Head of caudate nucleus (tissue), 42 donors: Measurements from ENCODE around the gene AGBL5.

Source experiments
- DNase-seq, 42 donors: peaks; one replicate each; pipeline versions ENCODE4 v3.0.0 to v3.0.0-alpha.2; 2020 to 2021; ENCODE audit warnings: mixed read lengths in 7 of 42
- intact Hi-C: fragments of 100-400 bp; cut with DNase I; formaldehyde crosslinking; loops from one replicate; pipeline ENCODE4 v1.15.0; 2022

Gene AGBL5

DNA sequence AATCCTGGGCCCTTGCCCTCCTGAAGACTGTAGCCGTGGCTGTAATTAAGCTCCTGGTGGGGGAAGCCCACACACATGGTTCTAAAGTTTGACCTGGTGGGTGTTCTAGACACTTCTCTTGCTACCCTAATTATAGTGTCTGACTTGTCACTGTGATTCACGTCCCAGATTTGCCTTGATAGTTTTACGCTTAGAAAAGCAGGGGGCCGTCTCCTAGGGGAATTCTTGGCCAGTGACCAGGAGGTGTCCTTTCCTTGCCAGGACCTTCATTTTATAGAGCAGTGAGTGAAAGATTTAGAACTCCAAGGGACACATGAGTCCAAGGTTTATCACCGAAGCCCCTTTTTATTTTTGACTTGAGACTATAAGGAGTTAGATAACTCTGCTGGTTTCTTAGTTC, 9.7 kb upstream of the AGBL5 start:
- peak in 8 of 42 donors; percentile 11 to 52 (median 32) for DNase-seq

DNA sequence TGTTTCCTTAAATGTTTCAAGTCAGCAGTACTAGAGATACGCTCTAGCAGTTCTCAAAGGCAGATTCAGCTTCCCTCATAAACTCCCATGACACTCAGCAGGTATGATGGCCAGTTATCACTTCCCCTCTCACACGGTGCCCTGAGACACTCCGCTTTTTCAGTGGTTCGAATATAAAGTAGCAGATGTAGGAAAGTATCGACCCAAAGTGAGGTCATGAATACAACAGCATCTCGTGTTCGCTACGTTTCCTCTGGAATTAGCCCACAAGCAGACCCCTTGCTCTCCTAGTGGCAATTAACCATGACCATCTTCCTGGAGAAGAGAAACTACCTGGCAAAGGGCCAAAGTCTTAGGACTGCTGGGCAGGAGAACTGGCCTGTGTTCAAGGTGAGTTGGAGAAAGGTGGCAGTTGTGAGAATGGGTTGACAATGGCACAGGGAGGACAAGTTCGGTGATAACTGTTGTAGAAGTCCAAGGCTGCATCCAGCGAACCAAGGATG, 9.3 kb upstream of the AGBL5 start:
- DNase-seq, result no peak
- intact Hi-C loops, result no loop called here

More for the DNA sequence above, 9.7 kb upstream of the AGBL5 start:
- intact Hi-C loops, result no loop called here

DNA sequence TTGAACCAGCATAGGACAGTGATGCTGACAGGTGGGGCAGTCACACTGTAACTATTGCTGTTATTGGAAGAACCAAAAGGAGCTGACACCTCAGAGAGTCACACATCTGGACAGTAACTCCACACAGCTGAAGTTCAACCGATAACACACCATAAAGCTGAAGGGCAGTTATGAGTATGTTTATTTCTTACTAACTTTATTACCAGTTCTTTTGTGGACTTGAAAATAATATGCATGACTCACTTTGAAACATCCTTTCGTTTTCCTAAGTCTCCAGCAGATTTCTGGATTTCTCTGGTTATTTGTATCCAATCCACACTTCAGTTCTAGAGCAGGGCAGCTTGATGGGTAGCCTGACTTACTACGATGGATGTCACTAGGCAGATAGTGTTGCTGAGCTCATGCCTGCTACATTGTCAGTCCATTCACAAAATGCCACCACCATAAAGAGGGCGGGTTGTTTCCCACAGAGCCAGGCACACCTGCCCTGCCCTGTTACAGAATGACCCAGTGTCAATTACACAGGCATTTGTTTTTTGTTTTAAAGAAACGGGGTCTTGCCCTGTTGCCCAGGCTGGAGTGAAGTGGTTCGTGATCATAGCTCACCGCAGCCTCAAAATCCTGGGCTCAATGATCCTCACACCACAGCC, 8.4 kb upstream of the AGBL5 start:
- no peak for DNase-seq
- intact Hi-C loops, result no loop called here

DNA sequence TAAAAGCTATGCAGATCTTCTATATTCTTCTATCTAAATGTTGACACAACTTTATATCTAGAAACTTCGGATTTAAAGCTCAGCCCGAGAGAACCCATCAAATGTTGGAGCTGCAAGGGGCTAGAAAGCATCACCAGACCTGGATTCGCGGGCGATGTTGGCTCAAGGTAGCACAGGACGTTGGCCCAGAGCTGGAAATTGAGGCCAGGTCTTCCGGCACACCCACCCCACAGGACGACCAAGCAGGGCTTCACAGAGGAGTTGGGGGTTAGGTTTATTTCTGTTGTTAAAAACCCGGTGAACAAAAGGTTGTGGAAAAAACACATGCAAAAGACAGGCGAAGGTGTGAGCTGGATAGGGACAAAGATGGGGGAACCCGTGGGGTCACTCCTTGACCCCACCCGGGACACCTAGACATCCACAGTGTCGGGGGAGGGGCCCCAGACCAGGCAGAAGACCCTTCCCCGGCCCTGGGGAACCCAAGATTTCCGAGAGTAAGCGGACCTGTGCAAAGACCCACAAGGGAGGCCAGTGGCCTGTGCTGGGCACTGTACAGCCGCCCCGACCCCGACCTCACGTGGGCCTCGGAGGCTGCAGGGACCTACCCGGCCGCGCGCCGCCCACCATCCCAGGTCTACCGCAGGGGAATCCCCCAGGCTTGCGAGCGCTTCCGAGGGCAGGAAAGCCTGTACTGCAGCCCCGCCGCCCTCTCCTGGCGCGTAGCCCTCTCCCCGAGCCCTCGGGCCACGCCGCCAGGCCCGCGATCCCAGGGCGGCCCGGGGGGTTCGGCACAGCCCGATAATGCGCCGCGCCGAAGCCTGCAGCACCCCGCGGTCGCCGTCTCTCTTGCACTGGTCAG, 1.8 kb upstream of the AGBL5 start:
- intact Hi-C loops, result loop anchor here (5.0 kb wide), 1 partner anchor 38 kb away; the partner anchor contains the start of gene KHK
- peak in 21 of 42 donors; percentile 11 to 60 (median 30) for DNase-seq

DNA sequence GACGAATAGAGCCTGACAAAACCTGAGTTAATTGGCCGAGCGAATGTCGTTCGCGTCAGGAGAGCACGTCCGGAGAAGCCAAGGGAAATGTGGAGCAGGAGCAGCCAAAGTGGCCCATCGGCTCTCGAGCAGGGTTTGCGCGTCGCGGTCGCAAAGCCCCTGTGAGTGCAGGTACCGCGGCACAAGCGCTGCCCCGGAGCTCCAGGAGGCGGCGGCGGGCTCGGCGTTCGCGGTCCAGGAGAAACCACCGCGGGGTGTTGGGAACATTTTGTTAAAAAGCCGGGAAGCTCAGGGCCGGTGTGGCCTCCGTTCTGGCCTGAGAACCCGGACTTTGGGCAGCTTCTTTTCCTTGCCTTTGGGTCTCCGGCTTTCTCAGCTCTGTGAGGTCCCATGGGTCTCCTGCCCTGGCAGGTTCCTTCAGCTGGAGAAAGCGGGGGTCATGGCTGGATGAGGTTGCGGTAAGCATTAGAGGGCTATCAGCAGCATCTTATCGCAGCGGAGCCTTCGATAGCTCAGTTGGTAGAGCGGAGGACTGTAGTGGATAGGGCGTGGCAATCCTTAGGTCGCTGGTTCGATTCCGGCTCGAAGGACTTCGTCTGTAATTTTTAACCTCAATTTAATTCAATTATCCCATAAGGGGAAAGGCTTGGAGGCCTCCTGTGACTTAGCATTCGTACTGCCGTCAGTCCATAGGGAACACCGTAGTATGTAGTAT, 1.0 kb upstream of the AGBL5 start:
- intact Hi-C loops, result loop anchor here (5.0 kb wide), 1 partner anchor 37 kb away; the partner anchor contains the start of gene KHK
- peak; percentile 82 to 99 (median 95) for DNase-seq

DNA sequence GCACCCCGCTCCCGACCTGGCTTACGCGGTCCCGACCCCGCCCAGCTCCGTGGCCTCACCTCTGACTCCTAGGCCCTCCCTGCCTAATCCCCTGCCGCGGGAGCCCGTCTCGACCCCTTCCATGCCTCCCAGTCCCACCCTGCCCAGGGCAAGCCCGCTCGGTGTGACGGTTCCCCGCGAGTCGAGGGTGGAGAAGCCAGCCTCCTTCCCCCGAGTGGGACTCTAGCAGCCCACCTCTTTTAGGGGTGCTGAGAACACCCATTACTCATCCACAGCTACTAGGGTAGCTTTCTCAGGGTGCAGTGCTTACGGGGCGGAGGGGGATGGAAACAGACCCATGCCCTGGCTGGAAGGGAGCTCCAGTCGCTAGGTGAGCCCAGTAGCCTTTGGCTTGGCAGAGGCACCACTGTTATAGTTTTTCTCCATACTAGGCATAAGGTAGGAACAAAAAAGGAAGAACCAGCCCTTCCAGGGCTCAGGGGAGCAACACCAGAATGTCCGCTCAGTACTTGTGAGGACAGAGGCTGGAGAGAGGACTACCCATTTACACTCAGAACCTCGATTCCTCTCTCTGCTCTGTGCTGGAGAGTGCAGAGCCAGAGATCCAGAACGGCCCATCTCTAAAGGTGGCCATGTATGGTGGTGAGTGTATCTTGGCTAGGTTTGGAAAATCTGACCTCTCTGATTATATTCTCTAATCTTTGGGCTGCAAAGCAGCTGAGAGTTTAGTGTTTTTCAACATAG, 606 bp downstream of the AGBL5 start:
- peak in 24 of 42 donors; percentile 20 to 58 (median 36) for DNase-seq
- intact Hi-C loops, result loop anchor here (5.0 kb wide), 1 partner anchor 35 kb away; the partner anchor contains the start of gene KHK

DNA sequence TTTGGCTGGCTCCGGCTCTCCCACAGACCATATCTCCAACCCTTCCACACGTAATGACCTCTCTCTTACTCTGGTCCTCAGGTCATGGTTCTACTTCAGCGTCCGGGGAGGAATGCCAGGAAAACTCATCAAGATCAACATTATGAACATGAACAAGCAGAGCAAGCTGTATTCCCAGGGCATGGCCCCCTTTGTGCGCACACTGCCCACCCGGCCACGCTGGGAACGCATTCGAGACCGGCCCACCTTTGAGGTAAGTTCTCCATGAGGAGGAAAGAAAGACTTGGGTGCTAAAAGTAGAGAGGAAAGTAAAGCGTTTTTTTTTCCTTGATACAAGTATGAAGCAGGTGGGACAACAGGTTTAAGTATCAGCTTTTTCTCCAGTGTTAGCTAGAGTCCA, 1.9 kb downstream of the AGBL5 start:
- DNase-seq, result no peak
- intact Hi-C loops, result loop anchor here (5.0 kb wide), 1 partner anchor 34 kb away; the partner anchor contains the start of gene KHK

DNA sequence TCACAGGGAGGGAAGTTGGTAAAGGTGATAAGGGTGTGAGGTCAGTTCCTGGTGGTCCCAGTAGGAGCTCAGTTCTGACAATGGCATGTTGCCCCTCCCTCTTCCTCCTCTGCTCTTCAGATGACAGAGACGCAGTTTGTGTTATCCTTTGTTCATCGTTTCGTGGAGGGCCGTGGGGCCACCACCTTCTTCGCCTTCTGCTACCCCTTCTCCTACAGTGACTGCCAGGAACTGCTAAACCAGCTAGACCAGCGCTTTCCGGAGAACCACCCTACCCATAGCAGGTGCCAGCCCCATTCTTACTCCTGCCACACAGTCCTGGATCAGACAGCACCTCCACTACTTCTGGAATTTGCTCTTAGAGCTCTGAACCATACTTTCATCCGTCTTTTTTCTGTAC, 2.3 kb downstream of the AGBL5 start:
- intact Hi-C loops, result loop anchor here (5.0 kb wide), 1 partner anchor 34 kb away; the partner anchor contains the start of gene KHK
- DNase-seq, result no peak

DNA sequence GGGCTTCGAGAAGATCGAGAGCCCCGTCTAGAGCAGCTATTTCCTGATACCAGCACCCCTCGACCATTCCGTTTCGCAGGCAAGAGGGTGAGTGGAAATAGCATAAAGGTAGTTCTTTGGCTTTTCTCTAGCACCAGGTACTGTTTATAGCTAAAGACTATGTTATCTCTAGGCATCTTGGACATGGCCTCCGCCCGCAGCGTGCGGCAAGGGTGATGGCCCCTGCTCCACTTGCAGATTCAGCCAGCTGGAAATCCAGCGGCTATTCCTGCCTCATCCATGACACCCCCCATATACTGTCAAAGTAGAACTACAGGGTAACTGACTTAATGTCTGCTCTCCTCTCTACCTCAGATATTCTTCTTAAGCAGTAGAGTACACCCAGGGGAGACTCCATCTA, 3.3 kb downstream of the AGBL5 start:
- intact Hi-C loops, result loop anchor here (5.0 kb wide), 1 partner anchor 33 kb away; the partner anchor contains the start of gene KHK
- no peak for DNase-seq

DNA sequence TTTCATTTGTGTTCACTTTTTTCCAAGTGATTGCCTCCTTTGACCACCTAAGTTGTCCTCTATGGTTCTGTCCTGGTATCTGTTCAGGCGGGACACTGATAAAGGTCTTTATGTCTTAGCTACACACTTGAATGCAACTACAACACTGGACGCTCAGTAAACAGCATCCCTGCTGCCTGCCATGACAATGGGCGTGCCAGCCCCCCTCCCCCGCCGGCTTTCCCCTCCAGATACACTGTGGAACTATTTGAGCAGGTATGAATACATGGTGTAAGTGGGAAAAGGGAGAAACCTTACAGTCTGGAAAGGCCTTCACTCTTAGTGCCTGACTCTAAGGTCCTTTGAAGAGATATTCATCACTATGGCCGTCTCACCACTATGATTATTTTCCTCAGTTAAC, 5.7 kb downstream of the AGBL5 start:
- no peak for DNase-seq
- intact Hi-C loops, result no loop called here

DNA sequence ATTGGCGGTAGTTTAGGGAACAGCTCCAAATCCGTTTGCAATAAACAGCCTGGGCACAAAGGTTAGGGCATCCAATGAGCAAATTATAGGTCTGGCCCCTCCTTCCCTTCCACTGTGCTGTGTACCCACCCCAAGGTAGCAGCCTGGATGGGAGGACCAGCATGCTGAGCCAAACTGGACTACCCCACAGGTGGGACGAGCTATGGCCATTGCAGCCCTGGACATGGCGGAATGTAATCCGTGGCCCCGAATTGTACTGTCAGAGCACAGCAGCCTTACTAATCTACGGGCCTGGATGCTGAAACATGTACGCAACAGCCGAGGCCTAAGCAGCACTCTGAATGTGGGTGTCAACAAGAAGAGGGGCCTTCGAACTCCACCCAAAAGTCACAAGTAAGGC, 6.7 kb downstream of the AGBL5 start:
- no peak for DNase-seq
- intact Hi-C loops, result no loop called here

DNA sequence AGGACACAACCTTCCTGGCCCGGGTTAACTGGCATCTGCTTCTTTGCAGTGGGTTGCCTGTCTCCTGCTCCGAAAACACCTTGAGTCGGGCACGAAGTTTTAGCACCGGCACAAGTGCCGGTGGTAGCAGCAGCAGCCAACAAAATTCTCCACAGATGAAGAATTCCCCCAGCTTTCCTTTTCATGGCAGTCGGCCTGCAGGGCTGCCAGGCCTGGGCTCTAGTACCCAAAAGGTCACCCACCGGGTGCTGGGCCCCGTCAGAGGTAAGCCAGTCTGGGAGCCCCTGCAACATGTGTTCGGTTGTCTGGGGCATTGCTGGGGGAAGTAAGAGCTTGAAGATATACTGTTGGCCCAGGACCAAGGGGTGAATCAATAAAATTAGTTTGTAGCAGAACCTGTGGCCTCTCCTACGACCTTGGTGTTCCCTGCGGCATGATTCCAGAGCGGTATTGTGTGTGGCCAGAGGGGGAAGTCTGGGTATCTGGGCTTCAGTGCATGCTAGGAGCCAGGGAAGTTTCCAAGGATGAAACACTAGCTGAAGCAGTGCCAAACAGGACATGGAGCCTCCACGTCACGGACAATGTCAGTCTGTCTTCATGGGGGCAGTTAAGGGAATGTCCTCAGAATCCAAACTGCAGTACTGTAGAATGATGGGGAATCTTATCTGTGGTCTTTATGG, 7.8 kb downstream of the AGBL5 start:
- no peak for DNase-seq
- intact Hi-C loops, result no loop called here

DNA sequence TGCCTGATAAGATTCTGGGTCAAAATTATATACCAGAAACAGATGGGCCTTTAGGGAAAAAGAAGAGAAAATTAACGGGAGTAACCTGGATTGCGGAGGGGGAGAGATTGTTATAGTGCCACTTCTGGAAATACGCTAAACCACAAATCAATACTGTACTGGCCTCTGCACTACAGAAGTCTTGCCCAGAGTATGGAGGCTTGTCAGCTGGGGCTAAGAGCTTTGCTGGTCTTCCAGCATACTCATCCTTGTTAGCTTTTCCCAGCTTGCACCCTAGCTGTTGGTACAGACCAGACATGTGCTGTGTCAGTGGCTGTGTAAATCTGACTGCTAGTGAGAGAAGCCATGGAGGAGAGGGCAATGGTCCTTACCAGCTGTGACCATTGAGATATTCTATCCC, 8.9 kb downstream of the AGBL5 start:
- intact Hi-C loops, result no loop called here
- DNase-seq, result no peak

DNA sequence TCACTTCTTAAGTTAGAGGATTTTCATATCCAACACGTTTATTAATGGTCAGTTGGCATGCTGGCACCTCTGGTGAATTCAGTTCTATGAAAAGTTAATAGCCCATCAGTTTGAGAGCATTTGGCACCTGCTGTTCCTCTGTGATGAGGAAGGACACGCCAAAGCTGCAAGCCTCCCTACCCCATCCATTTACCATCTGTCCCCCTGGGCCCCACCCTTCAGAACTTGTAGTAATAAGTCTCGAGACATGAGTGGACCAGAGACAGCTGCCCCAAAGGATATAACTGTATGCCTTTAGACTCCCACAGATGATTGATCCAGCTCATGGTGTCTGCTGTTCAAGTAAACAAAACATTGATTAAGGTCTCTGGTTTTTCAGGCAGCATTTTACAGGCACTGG, 13.7 kb downstream of the AGBL5 start:
- DNase-seq, result peak in 1 of 42 donors; percentile 4
- intact Hi-C loops, result no loop called here

DNA sequence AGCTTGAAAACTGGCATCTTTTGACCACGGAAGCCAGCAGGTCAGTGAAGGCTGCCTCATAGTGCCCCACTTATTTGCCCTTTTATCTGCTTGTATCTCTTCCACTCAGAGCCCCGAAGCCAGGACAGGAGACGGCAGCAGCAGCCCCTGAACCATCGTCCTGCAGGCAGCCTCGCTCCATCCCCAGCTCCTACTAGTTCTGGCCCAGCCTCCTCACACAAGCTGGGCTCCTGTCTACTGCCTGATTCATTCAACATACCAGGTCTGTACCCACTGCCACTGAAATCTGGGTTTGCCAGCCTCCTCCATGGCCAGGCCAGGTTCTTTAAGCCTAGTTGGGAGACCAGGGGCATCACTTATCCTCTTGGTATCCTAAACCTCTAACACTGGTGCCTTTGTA, 15.9 kb downstream of the AGBL5 start:
- intact Hi-C loops, result no loop called here
- DNase-seq, result peak in 1 of 42 donors; percentile 28

DNA sequence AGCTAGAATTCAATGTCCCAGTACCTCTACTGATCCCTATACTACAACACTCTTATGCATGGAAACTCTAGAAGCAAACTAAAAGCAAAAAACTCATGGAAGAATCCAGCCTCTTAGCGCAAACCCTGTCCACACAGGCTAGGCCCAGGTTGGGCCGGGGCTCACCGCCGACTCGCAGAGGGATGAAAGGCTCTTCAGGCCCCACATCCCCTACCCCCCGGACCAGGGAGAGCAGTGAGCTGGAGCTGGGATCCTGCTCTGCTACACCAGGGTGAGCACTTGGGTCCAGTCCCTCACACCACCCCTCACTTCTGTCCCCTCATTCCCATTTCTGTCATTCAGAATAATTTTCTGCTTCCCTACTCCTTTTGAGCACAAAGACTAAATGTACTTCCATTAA, 18.0 kb downstream of the AGBL5 start:
- DNase-seq, result peak in 1 of 42 donors; percentile 30
- intact Hi-C loops, result no loop called here

DNA sequence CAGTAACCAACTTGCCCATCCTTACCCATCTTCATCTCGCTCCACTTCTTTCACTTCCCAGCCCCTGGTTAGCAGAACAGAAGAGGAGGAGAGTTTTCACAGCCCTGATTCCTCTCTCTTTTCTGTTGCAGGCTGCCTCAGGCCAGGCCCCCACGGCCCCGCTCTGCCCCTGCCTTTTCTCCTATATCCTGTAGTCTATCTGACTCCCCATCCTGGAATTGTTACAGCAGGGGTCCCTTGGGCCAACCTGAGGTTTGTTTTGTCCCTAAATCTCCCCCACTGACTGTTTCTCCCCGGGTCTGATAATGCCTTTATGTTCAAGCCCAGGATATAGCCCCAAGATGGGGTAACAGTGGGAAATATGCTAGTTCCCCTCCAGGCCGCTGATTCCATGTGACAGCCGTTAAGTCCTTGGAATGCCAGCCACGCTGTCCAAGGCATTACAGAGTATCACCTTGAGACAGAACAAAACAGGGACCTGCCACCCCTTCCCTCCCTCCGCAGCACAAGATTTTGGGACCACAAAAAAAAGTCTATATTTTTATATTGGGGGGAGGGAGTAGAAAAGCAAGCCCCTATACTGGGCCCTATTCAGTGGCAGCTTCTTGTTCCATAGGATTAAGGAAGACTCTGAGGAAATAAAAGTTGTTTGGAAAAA, 18.6 kb downstream of the AGBL5 start:
- DNase-seq, result peak in 1 of 42 donors; percentile 5
- intact Hi-C loops, result no loop called here
